GM12878 (cell line): ENCODE data around the gene TBC1D1. TPM values are rescaled to one million over a fixed set of nuclear protein-coding genes. Genes with fewer than 3 reads are reported as not detected.

Source experiments
- ATAC-seq: fragments of 200-7000 bp; cut with Tn5 transposase; 3 replicates; pipeline ENCODE4 v1.9.1; 2020; ENCODE audit warnings: mild to moderate bottlenecking, moderate library complexity
- BruUV-seq: library from RNA; stranded (reverse); fragments of 400-500 nt; replicated peaks from 2 replicates; lab custom pipeline; 2021; lab: Mats Ljungman, UMichigan
- CTCF ChIA-PET: fragments of 300-600 bp; sonication (Branson Sonifier 250); formaldehyde crosslinking; extraction: SDS; loops from one replicate; lab custom pipeline; 2021; ENCODE audit warnings: inconsistent platforms; lab: Yijun Ruan, JAX
- POLR2A ChIA-PET: fragments of 350-600 bp; formaldehyde crosslinking; extraction: SDS; loops from one replicate; lab custom pipeline; 2021; ENCODE audit warnings: inconsistent platforms; lab: Charles Lee
- RAD21 ChIA-PET: fragments of 300-600 bp; sonication (Branson Sonifier 250); formaldehyde crosslinking; loops from one replicate; lab custom pipeline; 2023; ENCODE audit warnings: antibody characterized with exemption; ENCODE audit not compliant: unreplicated experiment; lab: Charles Lee
- SMC1A ChIA-PET: fragments of 300-600 bp; sonication (Branson Sonifier 250); formaldehyde crosslinking; loops from one replicate; lab custom pipeline; 2023; ENCODE audit not compliant: unreplicated experiment, uncharacterized antibody; lab: Charles Lee
- DNase-seq: peaks from one replicate; pipeline ENCODE4 v3.0.0-alpha.2; 2011; ENCODE audit warnings: low read depth, low spot score
- FAIRE-seq: peaks from 3 replicates; lab custom pipeline; 2011; peaks lifted over from hg19 to GRCh38; lab: Jason Lieb, UNC
- H2AFZ ChIP-seq: 2 replicates; pipeline ENCODE4 v1.6.0; 2011; ENCODE audit warnings: low read depth, low read length, control low read depth; ENCODE audit not compliant: control insufficient read depth
- H3K27ac ChIP-seq: 2 replicates; pipeline ENCODE4 v1.5.1; 2011; ENCODE audit warnings: control low read depth; ENCODE audit not compliant: control insufficient read depth, insufficient read depth
- H3K27me3 ChIP-seq, 2 experiments: replicated peaks in 1 of 2; 2 replicates each; pipeline versions ENCODE4 v1.6.0 to v1.6.1; 2011; ENCODE audit warnings: low read length in 1 of 2; ENCODE audit not compliant: control insufficient read depth in 2 of 2, insufficient read depth in 2 of 2
- H3K36me3 ChIP-seq, 2 experiments: 2 replicates each; pipeline ENCODE4 v1.5.1; 2011; ENCODE audit warnings: low read length in 1 of 2; ENCODE audit not compliant: control insufficient read depth in 2 of 2, insufficient read depth in 2 of 2
- H3K4me1 ChIP-seq: 2 replicates; pipeline ENCODE4 v1.6.1; 2011; ENCODE audit warnings: mild to moderate bottlenecking, low read length, moderate library complexity, mixed read lengths; ENCODE audit not compliant: control insufficient read depth, insufficient read depth
- H3K4me2 ChIP-seq: 2 replicates; pipeline ENCODE4 v1.6.0; 2011; ENCODE audit warnings: control low read depth; ENCODE audit not compliant: control insufficient read depth, insufficient read depth
- H3K4me3 ChIP-seq: fragments of 200-600 bp; sonication (generic); 2 replicates; pipeline ENCODE4 v1.5.1; 2016
- H3K79me2 ChIP-seq: 2 replicates; pipeline ENCODE4 v1.6.0; 2011; ENCODE audit warnings: low read length; ENCODE audit not compliant: control insufficient read depth, insufficient read depth
- H3K9ac ChIP-seq: 2 replicates; pipeline ENCODE4 v1.8.0; 2011; ENCODE audit warnings: low read length, control low read depth, mixed read lengths; ENCODE audit not compliant: control insufficient read depth, insufficient read depth
- H3K9me3 ChIP-seq: replicated peaks from 3 replicates; pipeline ENCODE4 v1.5.1; 2011; ENCODE audit warnings: mild to moderate bottlenecking, low read length; ENCODE audit not compliant: control insufficient read depth, insufficient read depth
- H4K20me1 ChIP-seq: 2 replicates; pipeline ENCODE4 v1.6.0; 2011; ENCODE audit not compliant: control insufficient read depth, insufficient read depth
- BACH1 ChIP-seq: fragments of 450-650 bp; IDR thresholded peaks from 2 replicates; pipeline ENCODE4 v1.6.1; 2017; ENCODE audit warnings: mild to moderate bottlenecking, borderline replicate concordance
- CHD1 ChIP-seq: IDR thresholded peaks from 2 replicates; pipeline ENCODE4 v1.6.1; 2012; ENCODE audit warnings: low read depth, low read length, improper control_type of control experiment
- PKNOX1 ChIP-seq: fragments of 450-650 bp; IDR thresholded peaks from 2 replicates; pipeline ENCODE4 v1.6.1; 2016; ENCODE audit warnings: mild to moderate bottlenecking
- POLR2AphosphoS2 ChIP-seq: IDR thresholded peaks from 2 replicates; pipeline ENCODE4 v1.6.1; 2011; ENCODE audit warnings: low read depth, mild to moderate bottlenecking, low read length, improper control_type of control experiment, moderate library complexity
- SMARCA5 ChIP-seq: fragments of 450-650 bp; IDR thresholded peaks from 2 replicates; pipeline ENCODE4 v1.6.1; 2017; ENCODE audit warnings: mild to moderate bottlenecking
- SUPT20H ChIP-seq: IDR thresholded peaks from 2 replicates; pipeline ENCODE4 v1.6.1; 2011; ENCODE audit warnings: low read depth, mild to moderate bottlenecking, low read length, moderate library complexity, borderline replicate concordance; ENCODE audit not compliant: control insufficient read depth
- TAF1 ChIP-seq: IDR thresholded peaks from 2 replicates; pipeline ENCODE4 v1.6.1; 2011; ENCODE audit warnings: mild to moderate bottlenecking, low read depth, low read length, borderline replicate concordance
- ZBTB4 ChIP-seq: fragments of 450-650 bp; formaldehyde crosslinking; IDR thresholded peaks from 2 replicates; pipeline ENCODE4 v1.4.0; 2022; ENCODE audit warnings: mild to moderate bottlenecking, moderate library complexity
- WGBS: methylation state at CpG from one replicate; pipeline ENCODE4 v1.1.6; 2016; ENCODE audit warnings: low lambda C conversion rate; ENCODE audit not compliant: insufficient replicate concordance, insufficient coverage; ENCODE audit errors: missing lambda C conversion rate; 5-methylcytosine and 5-hydroxymethylcytosine counted together
- in situ Hi-C: fragments of 300-500 bp; cut with MboI; formaldehyde crosslinking; loops from 9 replicates; pipeline ENCODE4 v1.14.3; 2018; ENCODE audit warnings: mixed read lengths
- intact Hi-C: fragments of 100-400 bp; cut with micrococcal nuclease; formaldehyde crosslinking; loops from one replicate; pipeline ENCODE4 v1.14.2; 2022; ENCODE audit not compliant: unreplicated experiment
- polyA plus RNA-seq, 11 experiments: library from polyadenylated mRNA; depleted of rRNA in 4 of 11; unstranded in 6 of 11; stranded (reverse) in 5 of 11; fragments of >200 nt; fragmentation: Nextera tagmentation in 4 of 11; fragmentation: Illumina TruSeq in 1 of 11; extraction: Ambion mirVana in 4 of 11; extraction: Trizol in 1 of 11; gene quantifications; 1 replicate in 1 of 11; 2 replicates in 10 of 11; pipeline versions ENCODE4 v1.2.1 to v1.2.3, GENCODE V29; 2011 to 2016; ENCODE audit warnings: inconsistent platforms in 2 of 11, missing spikeins in 2 of 11, low read depth in 1 of 11
- total RNA-seq, 4 experiments: library from RNA; depleted of rRNA in 3 of 4; stranded (reverse); fragments of >200 nt in 3 of 4; fragmentation: Illumina TruSeq in 1 of 4; extraction: Trizol in 1 of 4; gene quantifications; 2 replicates each; pipeline versions ENCODE4 v1.2.1 to v1.2.3, GENCODE V29; 2013 to 2021

The TBC1D1 gene
- total and polyA plus RNA-seq, 10 of the 15 experiments (the other 5 are each of a cell fraction or from before 2014, with no cell fraction given): 5.3 to 102 (median 57.8) TPM

- Histone ChIP-seq H4K20me1 (no peaks in the 10 kb centered on the region), H3K9me3 (no peaks in the 10 kb centered on the region), H3K27ac (peak overlapping the region; percentile 96), H3K4me2 (no peak overlapping the region), H3K9ac (peak overlapping the region; percentile 61), H3K36me3 (peaks cover 1 to 3% of the 10 kb centered on the region in 2 experiments; a peak in 3 of 4 replicates)
- in situ Hi-C loops: loop anchor here (5.0 to 25.0 kb wide), 3 partner anchors 46 to 1481 kb away; no protein-coding TSS in a partner anchor
- ATAC-seq (no peak), FAIRE-seq (no peak), DNase-seq (no peak)
- CTCF ChIA-PET: interaction anchor here (0.8 to 6.0 kb wide), 9 partner anchors 11 to 674 kb away, joined by 3 to 43 read pairs (median 4); partner anchors contain the start of genes TLR1 and TLR10
- 30% methylated on average over 3 of the region's 3 CpGs for WGBS
- POLR2A ChIA-PET: interaction anchor here (1.1 to 4.6 kb wide), 4 partner anchors 14 to 59 kb away, joined by 3 to 38 read pairs (median 5); no protein-coding TSS in a partner anchor
- TF ChIP-seq CHD1 (no peak), ZBTB4 (peak; percentile 78), SUPT20H (no peak), POLR2AphosphoS2 (no peak), TAF1 (no peak), BACH1 (0 out of 2 replicates have a peak, but pooled peaks have one; percentile 3), PKNOX1 (no peak), SMARCA5 (0 out of 2 replicates have a peak, but pooled peaks have one; percentile 15)
- TF ChIP-seq, all 136 proteins: peak for 3
- intact Hi-C loops: loop anchor here (1.0 to 5.0 kb wide), 4 partner anchors 239 to 726 kb away; partner anchors contain the start of genes TBC1D1 and TLR6
- no TSS peak for BruUV-seq
- H3K4me1 ChIP-seq: peaks cover 80% of the 10 kb centered on the region
- SMC1A ChIA-PET: interaction anchor here (0.8 to 7.7 kb wide), 9 partner anchors 16 to 673 kb away, joined by 3 to 102 read pairs (median 33); partner anchors contain the start of gene TLR10
- no peaks in the 10 kb centered on the region for H3K79me2 ChIP-seq
- no peak overlapping the region for H3K4me3 ChIP-seq
- H2AFZ ChIP-seq: no peak overlapping the region
- RAD21 ChIA-PET: interaction anchor here (0.8 to 9.1 kb wide), 16 partner anchors 31 to 685 kb away, joined by 3 to 128 read pairs (median 7); partner anchors contain the start of gene TLR10
- no peaks in the 10 kb centered on the region for H3K27me3 ChIP-seq
Observed at GRCh38 chr4:38130884-38131283, 240.0 kb downstream of the TBC1D1 start.
